NCI-H1694 (cell line): ENCODE measurements around the gene SMURF1.
A peak's percentile ranks its signal among the peaks of the same experiment; 100 is the strongest.

ENCODE experiments used
- DNase-seq: peaks from one replicate; lab custom pipeline; 2025; lab: John Stamatoyannopoulos, UW

The SMURF1 gene

GRCh38 chr7:99098286-99098823, 45.6 kb downstream of the SMURF1 start:
- DNase-seq, result no peak

- no peak for DNase-seq
Measured at GRCh38 chr7:99097730-99098129, 46.2 kb downstream of the SMURF1 start.

DNA sequence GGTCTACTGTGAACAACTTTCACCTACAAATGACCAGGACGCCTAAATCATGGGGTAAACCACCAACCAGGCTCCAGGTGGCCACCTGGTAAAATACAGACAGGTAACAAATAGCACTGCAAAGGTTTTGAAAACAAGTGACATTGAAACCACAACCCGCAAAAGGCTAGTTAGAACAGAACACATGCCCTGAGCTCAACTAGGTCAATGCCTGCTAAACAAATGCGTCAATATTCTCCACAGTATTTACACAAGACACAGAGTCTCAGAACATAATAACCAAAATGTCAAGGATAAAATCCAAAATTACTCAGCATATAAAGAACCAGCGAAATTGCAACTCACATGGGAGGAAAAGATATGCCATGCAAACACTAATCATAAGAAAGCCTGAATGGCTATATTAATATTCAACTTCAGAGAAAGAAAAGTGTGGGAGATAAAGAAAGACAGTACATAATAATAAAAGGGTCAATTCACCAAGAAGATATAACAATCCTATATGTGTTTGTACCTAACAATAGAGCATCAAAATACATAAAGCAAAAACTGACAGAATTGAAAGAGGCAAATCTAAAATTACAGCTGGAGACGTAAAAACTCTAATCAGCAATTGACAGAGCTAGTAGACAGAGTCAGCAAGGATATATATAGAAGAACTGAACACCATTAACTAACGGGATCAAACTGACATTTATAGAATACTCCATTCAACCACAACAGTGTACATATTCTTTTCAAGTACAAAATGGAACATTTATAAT, 47.6 kb downstream of the SMURF1 start:
- no peak for DNase-seq

DNA sequence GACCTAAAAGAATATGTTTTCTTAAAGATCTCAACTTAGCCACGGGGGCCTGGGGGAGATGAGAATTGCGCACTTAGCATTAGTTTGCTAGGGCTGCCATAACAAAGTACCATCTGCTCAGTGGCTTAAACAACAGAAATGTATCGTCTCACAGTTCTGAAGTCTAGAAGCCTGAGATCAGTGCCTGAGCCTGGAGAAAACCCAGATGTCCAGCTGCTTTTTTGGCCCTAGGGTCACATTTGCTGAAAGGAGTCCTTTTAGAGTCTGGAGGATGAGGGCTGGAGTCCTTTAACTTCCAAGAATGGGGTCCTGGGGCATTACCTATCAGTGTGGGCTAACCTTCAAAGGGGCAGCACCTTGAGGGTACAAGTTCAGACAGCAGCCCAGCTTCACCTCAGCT, 48.2 kb downstream of the SMURF1 start:
- no peak for DNase-seq

DNA sequence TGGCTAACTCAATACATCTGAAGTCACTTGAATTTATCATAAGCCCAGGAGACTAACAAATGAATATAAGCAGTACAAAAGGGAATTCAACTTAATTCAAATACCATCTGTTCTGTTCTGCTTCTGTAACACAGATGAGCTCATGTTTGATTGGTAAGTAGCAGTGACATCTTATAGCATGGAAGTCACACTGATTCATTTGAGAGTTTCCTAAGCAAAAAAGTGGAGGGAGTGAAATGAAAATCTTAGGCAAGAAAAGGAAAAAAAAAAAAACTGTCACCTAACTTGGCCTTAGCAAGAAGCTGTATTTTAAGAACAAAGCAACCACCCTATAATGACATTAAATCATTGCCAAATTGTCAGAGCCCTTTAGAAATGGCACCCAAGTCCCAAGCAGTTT, 49.5 kb downstream of the SMURF1 start:
- peak; percentile 59 for DNase-seq

- DNase-seq, result peak; percentile 53
Measured at GRCh38 chr7:99092064-99092720, 51.7 kb downstream of the SMURF1 start.

- DNase-seq, result peak; percentile 45
Measured at GRCh38 chr7:99090771-99091542, 53.0 kb downstream of the SMURF1 start.

- DNase-seq, result no peak
Measured at GRCh38 chr7:99089914-99090629, 53.8 kb downstream of the SMURF1 start.

- no peak for DNase-seq
Measured at GRCh38 chr7:99086944-99087343, 57.0 kb downstream of the SMURF1 start.

DNA sequence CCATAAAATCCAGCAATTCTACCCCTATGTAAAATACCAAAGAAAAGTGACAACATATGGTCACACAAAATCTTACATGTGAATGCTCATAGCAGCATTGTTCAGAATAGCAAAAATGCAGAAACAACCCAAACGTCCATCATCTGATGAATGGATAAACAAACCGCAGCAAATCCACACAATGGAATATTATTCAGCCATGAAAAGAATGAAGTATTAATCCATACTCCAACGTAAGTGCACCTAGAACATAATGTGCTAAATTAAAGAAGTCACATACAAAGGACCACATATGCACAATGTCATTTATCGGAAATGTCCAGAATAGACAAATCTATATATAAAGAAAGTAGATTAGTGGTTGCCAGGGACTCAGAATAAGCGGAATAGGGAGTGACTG, 57.4 kb downstream of the SMURF1 start:
- DNase-seq, result no peak

DNA sequence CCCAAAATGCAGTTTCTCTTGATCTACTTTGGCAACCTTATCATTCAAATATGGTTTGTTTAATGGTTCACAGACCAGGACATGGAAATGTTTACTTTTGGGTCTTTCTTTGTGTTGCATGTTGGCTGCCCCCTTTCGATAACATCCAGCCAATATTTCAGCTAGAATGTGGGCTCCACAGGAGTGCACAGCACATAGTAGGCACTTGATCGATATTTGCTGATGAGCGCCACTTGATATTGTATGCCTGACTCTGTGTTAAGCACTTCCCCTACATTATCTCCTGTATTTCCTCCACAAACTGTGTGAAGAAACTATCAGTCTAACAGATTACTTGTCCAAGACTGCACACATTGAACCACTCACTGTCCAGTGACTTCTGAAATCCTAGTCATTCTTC, 60.2 kb downstream of the SMURF1 start:
- DNase-seq, result no peak

- no peak for DNase-seq
Measured at GRCh38 chr7:99083068-99083651, 60.7 kb downstream of the SMURF1 start.

DNA sequence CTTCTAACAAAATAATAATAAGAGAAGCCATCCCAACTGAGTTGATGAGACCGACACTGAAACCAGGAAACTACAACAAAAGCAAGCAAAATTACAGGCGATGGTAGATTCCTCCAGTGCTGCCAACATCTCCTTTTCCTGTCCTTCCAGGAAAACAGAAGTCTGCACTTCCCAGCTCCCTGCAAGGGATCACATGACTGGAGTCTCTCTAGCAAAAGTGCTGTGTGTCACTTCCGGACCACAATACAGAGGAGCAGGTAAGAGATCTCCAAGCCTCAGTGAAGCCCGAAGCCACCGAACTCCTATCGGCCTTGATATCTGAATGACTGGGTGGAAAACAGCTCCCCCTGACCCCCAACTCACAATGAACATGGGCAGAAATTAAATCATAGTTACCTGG, 63.2 kb downstream of the SMURF1 start:
- no peak for DNase-seq

DNA sequence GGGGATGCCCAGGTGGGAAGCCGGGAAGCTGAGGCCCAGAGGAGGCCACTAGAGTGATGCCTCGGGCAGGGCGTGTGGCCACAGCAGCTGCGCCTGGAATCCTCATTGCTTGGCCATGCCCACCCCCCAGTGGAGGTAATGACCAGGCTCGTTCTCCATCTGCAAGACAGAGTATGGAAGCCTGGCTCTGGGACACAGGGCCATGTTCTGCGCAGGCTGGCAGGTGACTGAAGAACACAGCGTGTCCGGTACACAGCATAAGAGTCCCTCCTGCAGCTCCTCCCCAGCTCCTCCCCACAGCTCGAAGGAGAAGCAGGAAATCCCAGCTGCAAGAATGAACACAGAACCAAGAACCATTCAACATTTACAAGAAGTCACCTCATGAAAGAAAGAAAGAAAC, 64.8 kb downstream of the SMURF1 start:
- DNase-seq, result no peak

- DNase-seq, result no peak
Measured at GRCh38 chr7:99078416-99078815, 65.5 kb downstream of the SMURF1 start.

DNA sequence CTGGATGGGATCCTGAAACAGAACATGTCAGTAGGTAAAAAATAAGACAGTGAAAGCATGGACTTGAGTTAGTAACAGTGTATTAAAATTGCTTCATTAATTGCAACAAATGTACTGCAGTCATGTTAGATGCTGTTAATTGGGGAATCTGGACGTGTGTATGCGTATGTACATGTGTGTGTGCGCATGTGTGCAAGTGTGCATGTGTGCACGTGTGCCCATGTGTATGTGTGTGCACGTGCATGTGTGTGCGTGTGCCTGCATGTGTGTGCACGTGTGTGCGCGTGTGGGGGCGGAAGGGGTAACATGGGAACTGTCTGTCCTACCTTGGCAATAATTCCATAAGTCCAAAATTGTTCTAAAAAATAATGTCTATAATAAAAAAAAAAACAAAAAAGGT, 67.3 kb downstream of the SMURF1 start:
- DNase-seq, result no peak

- no peak for DNase-seq
Measured at GRCh38 chr7:99073839-99074446, 70.0 kb downstream of the SMURF1 start.

GRCh38 chr7:99072126-99072525, 71.8 kb downstream of the SMURF1 start:
- DNase-seq, result no peak

DNA sequence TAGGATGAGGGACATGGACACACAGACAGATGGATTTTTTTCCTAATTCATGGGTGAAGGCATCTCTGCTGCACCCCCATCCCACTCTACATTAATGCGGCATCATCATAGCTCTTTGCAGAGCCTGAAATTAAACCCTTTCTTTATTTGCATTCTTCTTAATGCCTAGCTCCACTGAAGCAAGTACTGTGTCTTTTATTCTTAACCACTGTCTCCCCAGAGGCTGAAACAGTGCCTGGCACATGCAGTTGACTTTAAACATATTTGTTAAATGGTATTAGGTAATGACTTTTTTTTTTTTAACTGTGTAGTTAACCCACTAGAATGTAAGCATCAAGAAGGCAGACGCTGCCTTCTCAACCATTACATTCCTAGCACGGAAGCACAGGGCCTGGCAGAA, 73.5 kb downstream of the SMURF1 start:
- no peak for DNase-seq

- DNase-seq, result no peak
Measured at GRCh38 chr7:99061001-99061776, 82.7 kb downstream of the SMURF1 start.
